GM19468 (cell line): Measurements from ENCODE around the gene ZNF8.
"Not testable (repeated sequence)": the region's sequence is repeated elsewhere in the genome, so short reads cannot be mapped to it uniquely, and the experiment has no call there.

Experiments used
- ATAC-seq: cut with Tn5 transposase; IDR thresholded peaks from one replicate; pipeline ENCODE4 v1.9.1; 2021; ENCODE audit warnings: mild to moderate bottlenecking, moderate library complexity, moderate number of reproducible peaks; ENCODE audit not compliant: unreplicated experiment; ENCODE audit errors: extremely low read depth

ZNF8 gene

DNA sequence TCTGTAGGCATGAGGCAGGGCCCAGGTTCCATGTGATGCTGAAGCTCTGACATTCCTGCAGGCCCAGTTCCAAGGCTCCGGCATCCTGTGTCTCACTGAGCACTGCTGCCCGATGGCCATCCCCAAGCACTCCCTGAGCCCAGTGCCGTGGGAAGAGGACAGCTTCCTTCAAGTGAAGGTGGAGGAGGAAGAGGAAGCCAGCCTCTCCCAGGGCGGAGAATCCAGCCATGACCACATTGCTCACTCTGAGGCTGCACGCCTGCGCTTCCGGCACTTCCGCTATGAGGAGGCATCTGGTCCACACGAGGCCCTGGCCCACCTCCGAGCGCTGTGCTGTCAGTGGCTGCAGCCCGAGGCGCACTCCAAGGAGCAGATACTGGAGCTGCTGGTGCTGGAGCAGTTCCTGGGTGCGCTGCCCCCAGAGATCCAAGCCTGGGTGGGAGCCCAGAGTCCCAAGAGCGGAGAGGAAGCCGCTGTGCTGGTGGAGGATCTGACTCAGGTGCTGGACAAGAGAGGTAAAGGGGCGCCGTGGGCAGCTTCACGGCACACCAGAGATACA is 56.0 kb downstream of the ZNF8 start:
- ATAC-seq = no peak

DNA sequence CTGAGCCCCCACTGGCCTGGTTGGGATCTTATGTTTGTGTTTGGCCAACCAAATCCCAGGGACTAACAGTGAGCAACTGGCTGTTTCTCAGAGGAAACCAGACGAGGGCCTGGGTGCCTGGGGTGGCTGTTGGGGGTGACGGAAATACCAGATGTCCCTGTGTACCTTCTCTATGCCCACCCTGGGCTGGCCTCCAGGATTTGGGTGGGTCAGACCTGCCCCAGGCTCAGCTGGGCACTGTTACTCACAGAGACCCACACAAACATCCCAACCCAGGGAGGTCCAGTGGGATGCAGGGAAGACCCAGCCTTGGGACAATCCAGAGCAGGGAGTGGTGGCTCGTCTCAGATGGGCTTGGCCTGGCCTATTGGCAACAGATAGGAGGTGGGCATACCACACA is 56.9 kb downstream of the ZNF8 start:
- no peak for ATAC-seq

DNA sequence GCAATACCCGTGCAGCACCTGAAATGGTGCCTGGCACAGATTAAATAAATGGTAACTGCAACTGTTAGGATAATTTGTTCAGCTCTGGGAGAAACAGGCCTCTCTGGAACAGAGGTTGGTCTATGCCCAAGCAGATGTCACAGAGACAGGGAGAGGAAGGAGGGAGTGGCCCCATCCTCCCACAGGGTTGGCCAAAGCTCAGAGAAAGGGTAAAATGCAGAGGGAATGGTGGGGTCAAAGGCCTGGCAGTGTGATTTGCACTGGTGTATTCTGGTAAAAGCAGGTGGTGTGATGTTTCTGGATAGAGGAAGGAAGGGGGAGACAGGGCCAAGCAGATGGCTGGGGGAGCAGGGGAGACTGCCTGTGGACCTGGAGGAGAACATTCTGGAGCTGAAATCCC is 57.5 kb downstream of the ZNF8 start:
- ATAC-seq = no peak

GRCh38 chr19:58336820-58337219 is 58.1 kb downstream of the ZNF8 start:
- no peak for ATAC-seq

DNA sequence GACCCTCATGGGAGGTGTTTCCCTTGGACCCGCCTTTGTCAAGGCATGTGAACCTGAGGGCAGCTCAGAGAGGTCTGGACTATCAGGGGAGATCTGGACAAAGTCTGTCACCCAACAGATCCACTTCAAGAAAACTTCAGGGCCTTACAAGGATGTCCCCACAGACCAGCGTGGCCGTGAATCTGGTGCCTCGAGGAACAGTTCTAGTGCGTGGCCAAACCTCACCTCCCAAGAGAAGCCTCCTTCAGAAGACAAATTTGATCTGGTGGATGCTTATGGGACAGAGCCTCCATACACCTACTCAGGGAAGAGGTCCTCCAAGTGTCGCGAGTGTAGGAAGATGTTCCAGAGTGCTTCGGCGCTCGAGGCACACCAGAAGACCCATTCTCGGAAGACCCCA is 59.6 kb downstream of the ZNF8 start:
- no peak for ATAC-seq

- ATAC-seq = no peak
Observed at GRCh38 chr19:58338825-58339558, 60.2 kb downstream of the ZNF8 start.

- ATAC-seq = no peak
Observed at GRCh38 chr19:58345558-58345957, 66.8 kb downstream of the ZNF8 start.

DNA sequence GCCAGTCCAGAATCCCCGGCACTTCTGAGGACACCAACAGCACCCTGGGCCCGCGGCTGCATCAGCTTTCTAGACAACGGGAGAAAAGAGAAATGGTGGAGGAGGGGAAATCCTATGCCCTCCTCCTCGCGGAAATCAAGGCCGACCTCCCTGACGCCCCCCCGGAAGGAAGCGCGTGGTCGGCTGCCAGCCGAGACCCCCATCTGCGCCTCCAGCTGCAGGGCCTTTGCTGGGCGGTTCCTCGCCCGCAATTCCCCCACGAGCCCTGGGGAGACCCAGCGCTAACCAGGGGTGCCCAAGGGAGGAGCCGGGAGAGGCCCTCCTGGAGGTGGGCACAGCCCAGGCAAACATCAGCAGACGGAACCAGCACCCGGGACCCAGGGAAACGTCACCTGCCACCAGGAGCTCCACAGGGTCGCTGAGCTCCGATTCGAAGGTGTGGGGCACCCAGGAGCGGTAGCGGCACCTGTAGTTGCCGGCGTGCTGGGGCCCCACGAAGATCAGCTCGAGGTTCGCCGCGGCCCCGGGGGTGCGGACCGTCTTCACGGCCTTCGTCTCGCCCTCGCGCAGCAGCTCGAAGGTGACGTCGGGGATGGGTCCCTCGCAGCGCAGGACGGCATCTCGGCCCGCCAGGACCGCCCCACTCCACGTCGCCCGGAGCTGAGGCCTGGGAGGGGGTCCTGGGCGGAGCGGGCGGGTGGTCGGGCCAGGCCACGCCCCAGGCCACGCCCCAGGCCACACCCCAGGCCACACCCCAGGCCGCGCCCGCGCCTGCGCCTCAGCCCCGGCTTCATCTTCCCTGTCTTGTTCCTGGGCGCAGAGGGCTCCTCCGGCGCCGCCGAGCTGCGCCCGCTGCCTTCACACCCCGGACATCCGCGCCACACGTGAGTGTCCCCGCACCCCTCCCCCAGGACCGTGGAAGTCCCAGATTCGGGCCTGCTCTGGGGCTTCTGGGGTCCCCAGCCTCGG is 68.5 kb downstream of the ZNF8 start:
- peak; percentile 73 for ATAC-seq

GRCh38 chr19:58348080-58348479 is 69.3 kb downstream of the ZNF8 start:
- ATAC-seq = not testable (repeated sequence)

DNA sequence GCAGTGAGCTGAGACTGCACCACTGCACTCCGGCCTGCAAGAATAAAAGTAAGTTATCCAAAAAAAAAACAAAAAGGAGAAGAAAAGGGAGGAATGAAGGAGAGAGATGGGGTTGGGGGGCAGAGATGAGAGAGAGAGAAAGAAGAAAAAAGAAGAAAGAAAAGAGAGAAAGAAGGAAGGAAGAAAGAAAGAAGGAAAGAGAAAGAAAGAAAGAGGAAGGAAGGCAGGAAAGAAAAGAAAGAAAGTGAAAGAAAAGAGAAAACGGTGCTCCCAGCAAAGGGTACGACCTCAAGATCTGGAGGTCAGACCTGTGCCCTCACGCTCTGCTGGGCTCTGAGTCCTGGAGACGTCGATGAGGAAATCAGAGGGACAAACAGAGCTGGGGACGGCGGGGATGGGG is 70.8 kb downstream of the ZNF8 start:
- no peak for ATAC-seq

DNA sequence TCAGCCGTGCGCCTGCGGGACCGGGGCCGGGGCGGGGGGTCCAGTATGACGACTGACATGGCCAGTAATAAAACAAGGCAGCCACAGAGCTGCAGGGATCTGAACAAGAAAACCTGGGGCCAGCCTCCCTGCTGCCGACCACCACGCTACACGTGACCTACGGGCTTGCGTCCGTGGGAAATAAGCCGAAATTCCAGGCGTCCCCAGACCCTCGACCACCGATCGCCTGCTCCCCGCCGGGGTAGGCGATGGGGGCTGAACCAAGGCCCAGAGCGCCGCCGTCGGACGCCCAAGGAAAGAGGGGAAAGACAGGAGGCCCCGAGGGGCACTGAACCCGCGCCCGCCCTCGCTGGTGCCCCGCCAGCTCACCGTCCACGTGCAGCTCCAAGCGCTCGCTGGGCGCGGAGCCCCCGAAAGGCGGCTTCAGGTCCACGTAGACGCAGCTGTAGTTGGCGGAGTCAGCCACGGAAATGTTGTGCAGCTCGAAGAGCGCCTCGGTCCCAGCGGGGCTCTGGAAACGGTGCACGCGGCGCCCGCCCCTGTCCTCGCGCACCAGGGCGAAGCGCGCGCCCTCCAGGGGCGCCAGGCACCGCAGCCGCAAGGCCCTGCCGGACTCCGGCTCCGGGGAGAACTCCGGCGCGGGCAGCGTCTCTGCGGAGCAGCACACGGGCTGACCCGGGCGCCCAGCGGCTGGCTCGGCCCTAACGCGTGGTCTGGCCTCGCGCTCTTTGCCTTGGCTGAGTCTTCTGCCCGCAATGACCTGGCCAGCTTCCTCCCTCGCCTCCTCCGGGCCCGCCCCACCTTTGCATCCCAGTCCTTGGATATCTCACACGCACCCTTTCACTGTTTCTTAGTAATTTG is 71.5 kb downstream of the ZNF8 start:
- ATAC-seq = no peak

DNA sequence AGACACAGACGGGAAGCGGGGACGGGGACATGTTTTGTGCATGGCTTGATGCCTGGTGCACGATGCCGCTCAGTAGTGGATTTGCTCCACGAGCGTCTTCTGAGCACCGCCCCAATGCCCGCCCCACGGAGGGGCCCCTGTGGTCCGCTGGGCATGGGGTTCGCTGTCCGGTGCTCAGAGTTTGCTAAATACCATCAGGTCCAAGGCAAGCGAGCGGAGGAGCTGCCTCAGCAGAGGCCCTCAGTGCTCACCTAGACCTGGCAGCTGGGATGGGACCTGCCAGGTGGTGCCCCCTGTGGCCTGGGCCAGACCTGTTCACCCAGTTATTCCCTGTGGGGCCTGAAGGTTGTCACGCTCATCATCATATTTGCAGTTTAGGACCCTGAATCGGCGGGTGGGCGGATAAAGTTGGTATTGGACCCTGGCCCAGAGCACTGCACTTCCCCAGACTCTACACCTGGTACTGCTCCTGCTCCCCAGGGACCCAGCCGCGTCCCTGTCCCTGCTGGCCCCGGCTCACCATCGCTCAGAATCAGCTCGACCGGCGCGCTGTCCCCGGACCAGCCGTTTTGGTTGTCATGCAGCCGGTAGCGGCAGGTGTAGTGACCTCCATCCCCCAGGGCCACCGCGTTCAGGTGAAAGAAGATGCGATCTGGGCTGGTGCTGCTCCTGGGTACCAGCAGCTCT is 72.3 kb downstream of the ZNF8 start:
- no peak for ATAC-seq

DNA sequence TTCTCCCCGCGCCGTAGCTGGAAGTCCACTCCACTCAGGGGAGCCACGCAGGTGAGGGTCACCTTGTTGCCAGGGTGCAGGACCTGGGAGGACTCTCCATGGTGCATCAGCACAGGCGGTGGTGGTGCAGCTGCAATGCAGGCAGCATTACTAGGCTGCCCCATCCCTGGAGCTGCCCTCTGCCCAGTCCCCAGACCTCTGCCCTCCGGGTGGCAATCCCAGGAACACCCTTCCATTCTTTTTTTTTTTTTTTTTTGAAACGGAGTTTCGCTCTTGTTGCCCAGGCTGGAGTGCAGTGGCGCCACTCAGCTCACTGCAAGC is 72.8 kb downstream of the ZNF8 start:
- ATAC-seq = no peak

DNA sequence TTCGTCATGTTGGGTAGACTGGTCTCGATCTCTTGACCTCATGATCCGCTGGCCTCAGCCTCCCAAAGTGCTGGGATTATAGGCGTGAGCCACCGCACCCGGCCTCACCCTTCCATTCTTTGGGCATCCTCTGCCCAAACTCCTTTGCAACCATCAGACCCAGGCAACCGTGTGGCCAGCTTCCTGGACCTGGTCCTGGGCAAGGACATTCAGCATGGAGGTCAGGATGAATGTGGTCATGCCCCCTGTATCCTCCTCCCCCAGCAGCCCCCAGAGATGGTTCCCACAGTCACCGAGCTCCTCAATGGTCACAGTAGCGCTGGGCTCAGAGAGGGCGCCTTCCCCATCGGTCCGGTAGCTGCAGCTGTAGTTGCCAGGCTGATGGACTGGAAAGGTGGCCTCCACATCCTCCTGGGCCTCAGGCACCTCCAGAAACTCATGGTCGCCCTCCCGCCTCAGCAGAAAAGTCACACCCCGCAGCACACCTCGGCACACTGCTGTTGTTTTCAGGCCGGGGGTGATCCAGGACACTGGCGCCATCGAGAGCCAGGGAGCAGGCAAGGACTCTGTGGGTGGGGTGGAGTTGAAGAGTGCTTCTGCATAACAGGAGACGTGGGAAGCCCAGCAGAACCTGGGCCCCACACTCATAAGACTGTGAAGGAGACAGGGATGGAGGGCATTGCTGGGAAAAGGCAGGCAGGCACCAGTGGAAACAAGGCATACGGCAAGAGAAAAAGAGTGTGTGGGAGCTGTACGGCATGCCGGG is 73.4 kb downstream of the ZNF8 start:
- ATAC-seq = no peak
